C4-2B (cell line): ENCODE measurements around the gene TRIM60.
"Not testable (repeated sequence)": the region's sequence is repeated elsewhere in the genome, so short reads cannot be mapped to it uniquely, and the experiment has no call there.

Source experiments
- ZFX ChIP-seq: fragments of 450-650 bp; IDR thresholded peaks from 2 replicates; pipeline ENCODE4 v1.6.1; 2017
- TF ChIP-seq, protein P1 (sequence below): fragments of 450-650 bp; conservative IDR thresholded peaks from 2 replicates; pipeline ENCODE4 v1.5.1; 2017; ENCODE audit warnings: mild to moderate bottlenecking

DNA sequence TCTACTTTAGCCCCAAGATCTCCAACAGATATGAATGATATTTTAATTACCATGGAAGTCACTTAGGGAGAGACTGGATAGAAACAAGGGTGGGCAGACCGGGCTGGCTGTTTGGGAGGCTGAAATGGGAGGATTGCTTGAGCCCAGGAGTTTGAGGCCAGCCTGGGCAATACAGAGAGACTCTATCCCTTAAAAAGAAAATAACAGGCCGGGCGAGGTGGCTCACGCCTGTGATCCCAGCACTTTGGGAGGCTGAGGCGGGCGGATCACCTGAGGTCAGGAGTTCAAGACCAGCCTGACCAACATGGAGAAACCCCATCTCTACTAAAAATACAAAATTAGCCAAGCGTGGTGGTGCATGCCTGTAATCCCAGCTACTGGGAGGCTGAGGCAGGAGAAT is 53.0 kb downstream of the TRIM60 start:
- TF ChIP-seq, protein P1, sequence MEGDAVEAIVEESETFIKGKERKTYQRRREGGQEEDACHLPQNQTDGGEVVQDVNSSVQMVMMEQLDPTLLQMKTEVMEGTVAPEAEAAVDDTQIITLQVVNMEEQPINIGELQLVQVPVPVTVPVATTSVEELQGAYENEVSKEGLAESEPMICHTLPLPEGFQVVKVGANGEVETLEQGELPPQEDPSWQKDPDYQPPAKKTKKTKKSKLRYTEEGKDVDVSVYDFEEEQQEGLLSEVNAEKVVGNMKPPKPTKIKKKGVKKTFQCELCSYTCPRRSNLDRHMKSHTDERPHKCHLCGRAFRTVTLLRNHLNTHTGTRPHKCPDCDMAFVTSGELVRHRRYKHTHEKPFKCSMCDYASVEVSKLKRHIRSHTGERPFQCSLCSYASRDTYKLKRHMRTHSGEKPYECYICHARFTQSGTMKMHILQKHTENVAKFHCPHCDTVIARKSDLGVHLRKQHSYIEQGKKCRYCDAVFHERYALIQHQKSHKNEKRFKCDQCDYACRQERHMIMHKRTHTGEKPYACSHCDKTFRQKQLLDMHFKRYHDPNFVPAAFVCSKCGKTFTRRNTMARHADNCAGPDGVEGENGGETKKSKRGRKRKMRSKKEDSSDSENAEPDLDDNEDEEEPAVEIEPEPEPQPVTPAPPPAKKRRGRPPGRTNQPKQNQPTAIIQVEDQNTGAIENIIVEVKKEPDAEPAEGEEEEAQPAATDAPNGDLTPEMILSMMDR, result not testable (repeated sequence)
- TF ChIP-seq ZFX, result not testable (repeated sequence)
